ENCODE data around the gene MTOR. TPM values are rescaled to one million over a fixed set of nuclear protein-coding genes. Genes with fewer than 3 reads are reported as not detected.
"Not testable (repeated sequence)": the region's sequence is repeated elsewhere in the genome, so short reads cannot be mapped to it uniquely, and the experiment has no call there.

The MTOR gene
- total RNA-seq, 1 donor from 2014 or later, result 43.6 TPM

DNA sequence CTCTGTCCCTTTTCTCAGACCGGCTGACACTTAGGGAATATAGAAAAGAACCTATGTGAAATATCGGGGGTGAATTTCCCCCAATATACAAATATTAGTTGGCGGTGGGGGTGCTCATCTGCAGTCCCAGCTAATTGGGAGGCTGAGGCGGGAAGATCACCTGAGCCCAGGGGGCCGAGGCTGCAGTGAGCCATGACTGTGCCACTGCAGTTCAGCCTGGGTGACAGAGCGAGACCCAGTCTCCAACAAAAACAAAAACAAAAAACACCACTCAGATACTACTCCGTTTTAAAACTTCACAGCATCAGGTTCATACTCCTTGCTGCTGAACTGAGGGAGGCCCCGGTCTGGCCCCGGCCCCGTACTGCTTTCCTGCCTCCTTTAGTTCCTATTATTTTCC, 156.8 kb downstream of the MTOR start:
- Histone ChIP-seq H2AFZ (ENCODE audit: low read depth, low read length) (no peak overlapping the region), H3K4me1 (ENCODE audit: insufficient read depth, low read length) (no peaks in the 10 kb centered on the region), H3K79me2 (ENCODE audit: insufficient read depth, low read length) (no peaks in the 10 kb centered on the region), H3K27ac (ENCODE audit: low read depth, low read length) (no peak overlapping the region), H3K4me3 (ENCODE audit: insufficient read depth, low read depth, low read length) (no peak overlapping the region), H3K9me3 (ENCODE audit: insufficient read depth, low read depth, low read length) (no peaks in the 10 kb centered on the region), H4K20me1 (ENCODE audit: insufficient read depth, low read length) (no peaks in the 10 kb centered on the region), H3K4me2 (ENCODE audit: low read length) (no peak overlapping the region), H3K36me3 (ENCODE audit: insufficient read depth, low read length) (peaks cover 26% of the 10 kb centered on the region), H3K9ac (ENCODE audit: low read length) (no peak overlapping the region), H3K27me3 (ENCODE audit: insufficient read depth, low read length) (no peaks in the 10 kb centered on the region)
- H3K4me3 Mint-ChIP-seq (ENCODE audit: unreplicated experiment), result no peak overlapping the region
- no peaks in the 10 kb centered on the region for H3K27me3 Mint-ChIP-seq (ENCODE audit: low read depth, unreplicated experiment)
- TF ChIP-seq, protein P1, sequence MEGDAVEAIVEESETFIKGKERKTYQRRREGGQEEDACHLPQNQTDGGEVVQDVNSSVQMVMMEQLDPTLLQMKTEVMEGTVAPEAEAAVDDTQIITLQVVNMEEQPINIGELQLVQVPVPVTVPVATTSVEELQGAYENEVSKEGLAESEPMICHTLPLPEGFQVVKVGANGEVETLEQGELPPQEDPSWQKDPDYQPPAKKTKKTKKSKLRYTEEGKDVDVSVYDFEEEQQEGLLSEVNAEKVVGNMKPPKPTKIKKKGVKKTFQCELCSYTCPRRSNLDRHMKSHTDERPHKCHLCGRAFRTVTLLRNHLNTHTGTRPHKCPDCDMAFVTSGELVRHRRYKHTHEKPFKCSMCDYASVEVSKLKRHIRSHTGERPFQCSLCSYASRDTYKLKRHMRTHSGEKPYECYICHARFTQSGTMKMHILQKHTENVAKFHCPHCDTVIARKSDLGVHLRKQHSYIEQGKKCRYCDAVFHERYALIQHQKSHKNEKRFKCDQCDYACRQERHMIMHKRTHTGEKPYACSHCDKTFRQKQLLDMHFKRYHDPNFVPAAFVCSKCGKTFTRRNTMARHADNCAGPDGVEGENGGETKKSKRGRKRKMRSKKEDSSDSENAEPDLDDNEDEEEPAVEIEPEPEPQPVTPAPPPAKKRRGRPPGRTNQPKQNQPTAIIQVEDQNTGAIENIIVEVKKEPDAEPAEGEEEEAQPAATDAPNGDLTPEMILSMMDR (IDR thresholded peaks at IDR 0.05; ENCODE audit: insufficient read depth, low read depth, low read length), result no peak
- no peak for TF ChIP-seq EZH2 (IDR thresholded peaks at IDR 0.05; ENCODE audit: insufficient read depth, low read length)
- H3K9me3 Mint-ChIP-seq (ENCODE audit: unreplicated experiment), result no peaks in the 10 kb centered on the region
- no peaks in the 10 kb centered on the region for H3K4me1 Mint-ChIP-seq (ENCODE audit: low read depth, unreplicated experiment)
- H3K27ac Mint-ChIP-seq (ENCODE audit: unreplicated experiment), result no peak overlapping the region
- FAIRE-seq (no peak), DNase-seq (ENCODE audit: low read depth) (no peak)
- H3K36me3 Mint-ChIP-seq (ENCODE audit: low read depth, unreplicated experiment), result peaks cover 10% of the 10 kb centered on the region

DNA sequence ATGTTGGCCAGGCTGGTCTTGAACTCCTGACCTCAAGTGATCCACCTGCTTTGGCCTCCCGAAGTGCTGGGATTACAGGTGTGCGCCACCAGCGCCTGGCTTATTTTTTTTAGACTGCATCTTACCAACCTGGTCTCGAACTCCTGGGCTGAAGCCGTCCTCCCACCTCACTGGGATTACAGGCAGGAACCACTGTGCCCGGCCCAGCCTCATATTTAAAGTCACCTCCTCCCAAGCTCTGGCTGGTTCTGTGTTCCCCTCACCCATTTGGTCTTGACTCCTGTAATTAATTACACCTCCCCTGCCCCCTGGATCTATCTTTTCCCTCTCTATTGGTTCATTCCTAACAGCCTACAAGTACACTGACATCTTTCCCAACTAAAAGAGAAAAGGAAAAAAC, 161.0 kb downstream of the MTOR start:
- Histone ChIP-seq H3K79me2 (ENCODE audit: insufficient read depth, low read length) (peaks cover 20% of the 10 kb centered on the region), H3K9me3 (ENCODE audit: insufficient read depth, low read depth, low read length) (no peaks in the 10 kb centered on the region), H2AFZ (ENCODE audit: low read depth, low read length) (no peak overlapping the region), H4K20me1 (ENCODE audit: insufficient read depth, low read length) (no peaks in the 10 kb centered on the region), H3K27me3 (ENCODE audit: insufficient read depth, low read length) (no peaks in the 10 kb centered on the region), H3K27ac (ENCODE audit: low read depth, low read length) (no peak overlapping the region), H3K4me2 (ENCODE audit: low read length) (no peak overlapping the region), H3K9ac (ENCODE audit: low read length) (no peak overlapping the region), H3K4me3 (ENCODE audit: insufficient read depth, low read depth, low read length) (no peak overlapping the region), H3K4me1 (ENCODE audit: insufficient read depth, low read length) (peaks cover 3% of the 10 kb centered on the region), H3K36me3 (ENCODE audit: insufficient read depth, low read length) (peaks cover 6% of the 10 kb centered on the region)
- Mint-ChIP-seq H3K4me1 (ENCODE audit: low read depth, unreplicated experiment) (peaks cover 7% of the 10 kb centered on the region), H3K4me3 (ENCODE audit: unreplicated experiment) (peak overlapping the region; percentile 54), H3K27ac (ENCODE audit: unreplicated experiment) (no peak overlapping the region), H3K27me3 (ENCODE audit: low read depth, unreplicated experiment) (no peaks in the 10 kb centered on the region), H3K9me3 (ENCODE audit: unreplicated experiment) (no peaks in the 10 kb centered on the region), H3K36me3 (ENCODE audit: low read depth, unreplicated experiment) (peaks cover 1% of the 10 kb centered on the region)
- FAIRE-seq (no peak), DNase-seq (ENCODE audit: low read depth) (no peak)
- TF ChIP-seq EZH2 (IDR thresholded peaks at IDR 0.05; ENCODE audit: insufficient read depth, low read length), result no peak
- TF ChIP-seq, protein P1 (IDR thresholded peaks at IDR 0.05; ENCODE audit: insufficient read depth, low read depth, low read length), result no peak

DNA sequence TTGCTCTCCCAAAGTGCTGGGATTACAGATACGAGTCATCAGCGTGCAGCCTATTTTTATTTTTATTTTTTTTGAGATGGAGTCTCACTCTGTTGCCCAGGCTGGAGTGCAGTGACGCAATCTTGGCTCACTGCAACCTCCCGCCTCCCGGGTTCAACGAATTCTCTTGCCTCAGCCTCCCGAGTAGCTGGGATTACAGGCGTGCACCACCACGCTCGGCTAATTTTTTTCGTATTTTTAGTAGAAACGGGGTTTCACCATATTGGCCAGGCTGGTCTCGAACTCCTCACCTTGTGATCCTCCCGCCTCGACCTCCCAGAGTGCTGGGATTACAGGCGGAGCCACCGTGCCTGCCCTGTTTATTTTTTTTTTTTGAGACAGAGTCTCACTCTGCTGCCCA, 161.5 kb downstream of the MTOR start:
- not testable (repeated sequence) for H3K27ac Mint-ChIP-seq (ENCODE audit: unreplicated experiment); H2AFZ ChIP-seq (ENCODE audit: low read depth, low read length); H3K36me3 Mint-ChIP-seq (ENCODE audit: low read depth, unreplicated experiment); H3K9ac ChIP-seq (ENCODE audit: low read length); H3K27me3 Mint-ChIP-seq (ENCODE audit: low read depth, unreplicated experiment); H3K4me2 ChIP-seq (ENCODE audit: low read length); H3K27me3 ChIP-seq (ENCODE audit: insufficient read depth, low read length); H3K9me3 Mint-ChIP-seq (ENCODE audit: unreplicated experiment); FAIRE-seq; H3K36me3 ChIP-seq (ENCODE audit: insufficient read depth, low read length); H3K27ac ChIP-seq (ENCODE audit: low read depth, low read length); H3K4me3 ChIP-seq (ENCODE audit: insufficient read depth, low read depth, low read length); H3K4me3 Mint-ChIP-seq (ENCODE audit: unreplicated experiment); H3K4me1 Mint-ChIP-seq (ENCODE audit: low read depth, unreplicated experiment); H4K20me1 ChIP-seq (ENCODE audit: insufficient read depth, low read length); H3K9me3 ChIP-seq (ENCODE audit: insufficient read depth, low read depth, low read length); H3K4me1 ChIP-seq (ENCODE audit: insufficient read depth, low read length); DNase-seq (ENCODE audit: low read depth)
- peaks cover 20% of the 10 kb centered on the region for H3K79me2 ChIP-seq (ENCODE audit: insufficient read depth, low read length)
